ENCODE measurements around the gene CAPSL. TPM values are rescaled to one million over a fixed set of nuclear protein-coding genes. Genes with fewer than 3 reads are reported as not detected.
"Not testable (repeated sequence)": the region's sequence is repeated elsewhere in the genome, so short reads cannot be mapped to it uniquely, and the experiment has no call there.

Gene CAPSL
- polyA plus RNA-seq (2013, experiment 1 of 2) = not detected
- polyA plus RNA-seq (2013, experiment 2 of 2) = not detected

- H3K9ac ChIP-seq (ENCODE audit: low read depth, low read length) = no peak within 1 kb of the TSS
- no peaks in the 10 kb centered on the region for H3K4me1 ChIP-seq (ENCODE audit: insufficient read depth, low read length)
- 0 out of 2 replicates have a peak, but pooled peaks cover 3% of the 10 kb centered on the region for H3K27me3 ChIP-seq (ENCODE audit: insufficient read depth, low read length)
- WGBS = 66% methylated on average over 2 of the region's 2 CpGs
- no peaks in the 10 kb centered on the region for H3K9me3 ChIP-seq (ENCODE audit: insufficient read depth, low read depth, low read length)
- no peak within 1 kb of the TSS for H3K27ac ChIP-seq (ENCODE audit: low read depth, low read length)
- H3K36me3 ChIP-seq (ENCODE audit: insufficient read depth, low read length) = no peaks in the 10 kb centered on the region
- H3K4me3 ChIP-seq (ENCODE audit: low read length) = no peak within 1 kb of the TSS
Observed at GRCh38 chr5:35938568-35939227, at the start of gene CAPSL. CAPSL (minus strand) TSS chr5:35938622; CDS start chr5:35921120, 17,502 bp downstream.

DNA sequence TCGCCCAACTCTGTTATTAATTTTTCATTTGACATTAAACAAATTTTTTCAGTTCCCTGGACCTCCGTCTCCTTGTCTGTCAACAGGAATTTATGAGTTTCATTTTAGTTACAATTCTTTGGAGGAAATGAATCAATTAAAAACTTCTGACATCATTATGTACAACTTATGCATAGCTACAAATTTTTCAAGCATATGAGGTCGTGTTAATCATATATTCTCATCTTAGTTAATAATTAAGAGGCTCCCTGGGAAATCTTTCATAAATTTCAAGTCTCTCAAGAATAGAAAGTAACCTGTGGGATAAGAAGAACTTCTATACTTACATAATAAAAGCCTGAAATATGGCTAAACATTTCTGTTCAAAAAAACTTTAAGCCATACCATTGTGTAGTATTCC is 49.4 kb upstream of the CAPSL start:
- Histone ChIP-seq H3K27me3 (ENCODE audit: insufficient read depth, low read length) (peaks cover 26% of the 10 kb centered on the region), H3K9me3 (ENCODE audit: insufficient read depth, low read depth, low read length) (peaks cover 7% of the 10 kb centered on the region), H3K27ac (ENCODE audit: low read depth, low read length) (no peak overlapping the region), H3K36me3 (ENCODE audit: insufficient read depth, low read length) (no peaks in the 10 kb centered on the region), H3K4me1 (ENCODE audit: insufficient read depth, low read length) (no peaks in the 10 kb centered on the region), H3K4me3 (ENCODE audit: low read length) (no peak overlapping the region), H3K9ac (ENCODE audit: low read depth, low read length) (no peak overlapping the region)
- WGBS = 60% methylated on average over 1 of the region's 3 CpGs

DNA sequence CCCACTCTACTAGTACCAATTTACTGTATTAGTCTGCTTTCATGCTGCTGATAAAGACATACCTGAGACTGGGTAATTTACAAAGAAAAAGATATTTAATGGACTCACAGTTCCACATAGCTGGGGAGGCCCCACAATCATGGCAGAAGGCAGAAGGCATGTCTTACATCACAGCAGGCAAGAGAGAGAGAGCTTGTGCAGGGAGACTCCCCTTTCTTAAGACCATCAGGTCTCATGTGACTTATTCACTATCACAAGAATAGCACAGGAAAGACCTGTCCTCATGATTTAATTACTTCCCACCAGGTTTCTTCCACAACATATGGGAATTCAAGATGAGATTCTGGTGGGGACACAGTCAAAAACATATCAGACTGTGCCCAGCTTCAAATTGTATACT is 41.3 kb upstream of the CAPSL start:
- H3K9ac ChIP-seq (ENCODE audit: low read depth, low read length) = no peak overlapping the region
- no peaks in the 10 kb centered on the region for H3K4me1 ChIP-seq (ENCODE audit: insufficient read depth, low read length)
- H3K27me3 ChIP-seq (ENCODE audit: insufficient read depth, low read length) = no peaks in the 10 kb centered on the region
- no peak overlapping the region for H3K4me3 ChIP-seq (ENCODE audit: low read length)
- peaks cover 24% of the 10 kb centered on the region for H3K9me3 ChIP-seq (ENCODE audit: insufficient read depth, low read depth, low read length)
- H3K27ac ChIP-seq (ENCODE audit: low read depth, low read length) = no peak overlapping the region
- H3K36me3 ChIP-seq (ENCODE audit: insufficient read depth, low read length) = no peaks in the 10 kb centered on the region

GRCh38 chr5:35976859-35977258 is 38.4 kb upstream of the CAPSL start:
- not testable (repeated sequence) for H3K36me3 ChIP-seq (ENCODE audit: insufficient read depth, low read length); H3K9me3 ChIP-seq (ENCODE audit: insufficient read depth, low read depth, low read length); H3K4me1 ChIP-seq (ENCODE audit: insufficient read depth, low read length); H3K27ac ChIP-seq (ENCODE audit: low read depth, low read length); H3K4me3 ChIP-seq (ENCODE audit: low read length); H3K27me3 ChIP-seq (ENCODE audit: insufficient read depth, low read length); H3K9ac ChIP-seq (ENCODE audit: low read depth, low read length)
- WGBS = 64% methylated on average over 3 of the region's 3 CpGs

GRCh38 chr5:35974570-35974969 is 36.1 kb upstream of the CAPSL start:
- no peaks in the 10 kb centered on the region for H3K27me3 ChIP-seq (ENCODE audit: insufficient read depth, low read length)
- no peaks in the 10 kb centered on the region for H3K36me3 ChIP-seq (ENCODE audit: insufficient read depth, low read length)
- WGBS = 84% methylated on average over 4 of the region's 4 CpGs

GRCh38 chr5:35971878-35972210 is 33.4 kb upstream of the CAPSL start:
- no peaks in the 10 kb centered on the region for H3K36me3 ChIP-seq (ENCODE audit: insufficient read depth, low read length)
- peaks cover 4% of the 10 kb centered on the region; the same call in 1 of the 2 replicates for H3K9me3 ChIP-seq (ENCODE audit: insufficient read depth, low read depth, low read length)
- no peak overlapping the region for H3K4me3 ChIP-seq (ENCODE audit: low read length)
- WGBS = 95% methylated on average over 4 of the region's 5 CpGs
- H3K27me3 ChIP-seq (ENCODE audit: insufficient read depth, low read length) = no peaks in the 10 kb centered on the region
- no peaks in the 10 kb centered on the region for H3K4me1 ChIP-seq (ENCODE audit: insufficient read depth, low read length)
- no peak overlapping the region for H3K9ac ChIP-seq (ENCODE audit: low read depth, low read length)
- H3K27ac ChIP-seq (ENCODE audit: low read depth, low read length) = no peak overlapping the region

More at GRCh38 chr5:35974570-35974969, 36.1 kb upstream of the CAPSL start:
- no peaks in the 10 kb centered on the region for H3K4me1 ChIP-seq (ENCODE audit: insufficient read depth, low read length)
- H3K9ac ChIP-seq (ENCODE audit: low read depth, low read length) = no peak overlapping the region
- H3K4me3 ChIP-seq (ENCODE audit: low read length) = no peak overlapping the region
- no peak overlapping the region for H3K27ac ChIP-seq (ENCODE audit: low read depth, low read length)
- H3K9me3 ChIP-seq (ENCODE audit: insufficient read depth, low read depth, low read length) = peaks cover 3% of the 10 kb centered on the region; the same call in 1 of the 2 replicates

DNA sequence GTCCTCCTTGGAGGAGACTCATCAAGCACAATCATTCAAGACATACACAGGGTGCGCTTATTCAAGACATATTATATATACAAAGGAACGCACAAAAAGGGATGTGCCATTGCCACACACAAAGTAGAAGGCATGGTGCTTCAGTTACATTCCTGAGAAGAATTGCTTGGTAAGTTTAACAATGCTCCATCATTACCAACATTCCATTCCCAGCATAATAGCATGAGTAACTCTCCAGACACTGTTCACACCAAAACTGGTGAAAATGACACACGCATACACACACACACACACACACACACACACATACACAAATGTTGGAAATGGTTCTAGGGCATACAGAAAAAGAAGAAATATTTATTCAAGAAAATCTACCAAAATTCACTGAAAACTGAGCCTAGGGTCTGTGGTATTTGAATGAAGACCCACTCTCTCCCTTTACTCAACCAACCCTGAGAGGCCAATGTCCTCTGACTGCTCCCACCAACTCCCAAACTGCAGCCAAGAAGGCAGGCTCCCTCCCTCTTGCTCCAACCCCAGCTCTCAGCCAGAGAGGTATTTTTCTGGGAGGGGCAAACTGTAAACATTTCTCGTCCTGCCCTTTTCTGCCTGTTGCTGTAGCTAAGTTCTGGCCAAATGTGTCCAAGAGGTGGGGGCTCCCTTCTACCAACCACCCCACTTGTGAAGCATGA is 32.9 kb upstream of the CAPSL start:
- H3K9me3 ChIP-seq (ENCODE audit: insufficient read depth, low read depth, low read length) = peaks cover 4% of the 10 kb centered on the region; the same call in 1 of the 2 replicates
- no peaks in the 10 kb centered on the region for H3K36me3 ChIP-seq (ENCODE audit: insufficient read depth, low read length)
- no peak overlapping the region for H3K27ac ChIP-seq (ENCODE audit: low read depth, low read length)
- H3K27me3 ChIP-seq (ENCODE audit: insufficient read depth, low read length) = no peaks in the 10 kb centered on the region
- WGBS = 85% methylated on average over 4 of the region's 4 CpGs
- H3K4me1 ChIP-seq (ENCODE audit: insufficient read depth, low read length) = no peaks in the 10 kb centered on the region
- H3K9ac ChIP-seq (ENCODE audit: low read depth, low read length) = no peak overlapping the region
- no peak overlapping the region for H3K4me3 ChIP-seq (ENCODE audit: low read length)

DNA sequence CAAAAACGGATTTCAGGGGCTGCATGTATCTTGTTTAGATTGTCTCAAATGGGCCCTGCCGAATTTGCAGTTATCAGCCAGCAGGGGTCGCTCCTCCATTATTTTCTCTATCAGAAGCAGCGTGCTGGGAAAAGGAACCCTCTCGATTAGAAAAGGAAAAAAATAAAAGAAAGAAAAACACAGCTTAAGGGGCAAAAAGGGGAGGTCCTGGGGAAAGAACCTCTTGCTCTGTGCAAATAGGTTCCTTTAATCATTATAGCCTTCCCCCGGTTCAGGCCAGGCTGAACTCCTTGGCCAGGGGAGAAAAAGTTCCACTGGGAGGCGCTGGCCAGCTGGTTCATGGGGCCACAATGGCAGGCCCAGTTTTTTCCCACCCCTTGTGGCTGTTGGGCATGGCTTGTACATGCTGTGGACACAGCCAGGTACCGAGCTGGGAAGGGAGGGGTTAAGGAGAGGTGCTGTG is 25.0 kb upstream of the CAPSL start:
- WGBS = 44% methylated on average over 6 of the region's 8 CpGs
- H3K9ac ChIP-seq (ENCODE audit: low read depth, low read length) = no peak overlapping the region
- peaks cover 10% of the 10 kb centered on the region for H3K9me3 ChIP-seq (ENCODE audit: insufficient read depth, low read depth, low read length)
- H3K36me3 ChIP-seq (ENCODE audit: insufficient read depth, low read length) = no peaks in the 10 kb centered on the region
- H3K4me1 ChIP-seq (ENCODE audit: insufficient read depth, low read length) = no peaks in the 10 kb centered on the region
- H3K27me3 ChIP-seq (ENCODE audit: insufficient read depth, low read length) = no peaks in the 10 kb centered on the region
- no peak overlapping the region for H3K4me3 ChIP-seq (ENCODE audit: low read length)
- H3K27ac ChIP-seq (ENCODE audit: low read depth, low read length) = no peak overlapping the region

DNA sequence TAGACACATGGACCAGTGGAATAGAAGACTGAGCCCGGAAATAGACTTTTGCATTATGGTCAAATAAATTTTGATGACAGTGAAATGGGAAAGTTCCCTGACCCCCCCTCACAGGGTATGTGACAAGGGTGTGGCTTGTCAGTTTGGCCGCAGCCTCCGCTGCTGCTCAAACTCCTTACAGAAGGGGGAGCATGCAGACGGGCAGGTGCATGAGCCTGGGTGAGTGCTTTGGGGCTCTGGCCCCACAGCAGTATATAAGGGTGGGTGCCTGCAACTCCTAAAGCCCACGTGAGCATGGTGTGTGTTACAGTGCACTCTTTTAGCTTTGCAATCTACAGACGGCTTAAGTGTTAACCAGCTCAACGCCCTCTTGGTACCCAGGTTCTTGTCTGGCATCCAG is 21.9 kb upstream of the CAPSL start:
- Histone ChIP-seq H3K27me3 (ENCODE audit: insufficient read depth, low read length) (no peaks in the 10 kb centered on the region), H3K36me3 (ENCODE audit: insufficient read depth, low read length) (no peaks in the 10 kb centered on the region), H3K9ac (ENCODE audit: low read depth, low read length) (no peak overlapping the region), H3K4me3 (ENCODE audit: low read length) (no peak overlapping the region), H3K9me3 (ENCODE audit: insufficient read depth, low read depth, low read length) (peaks cover 10% of the 10 kb centered on the region), H3K27ac (ENCODE audit: low read depth, low read length) (no peak overlapping the region), H3K4me1 (ENCODE audit: insufficient read depth, low read length) (no peaks in the 10 kb centered on the region)
- WGBS = 61% methylated on average over 6 of the region's 7 CpGs

DNA sequence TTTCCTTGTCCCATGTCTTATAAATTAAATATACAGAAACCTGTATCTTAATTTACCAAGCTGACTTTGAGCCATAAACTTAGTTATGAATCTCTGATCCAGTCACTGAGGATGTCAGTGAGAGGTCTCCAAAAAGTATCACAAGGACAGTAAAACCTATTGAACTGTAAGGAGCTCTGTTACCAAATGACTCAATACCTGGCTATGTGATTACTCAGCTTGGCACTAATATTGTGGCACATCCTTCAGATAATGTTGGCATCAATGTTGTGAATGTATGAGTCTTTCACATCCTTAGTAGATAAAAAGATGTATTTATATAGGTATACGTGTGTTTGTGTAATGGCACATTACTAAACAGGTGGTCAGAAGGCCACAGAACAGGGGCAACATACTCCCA is 18.0 kb upstream of the CAPSL start:
- WGBS = 100% methylated on average over 1 of the region's 1 CpG
- no peaks in the 10 kb centered on the region for H3K4me1 ChIP-seq (ENCODE audit: insufficient read depth, low read length)
- H3K36me3 ChIP-seq (ENCODE audit: insufficient read depth, low read length) = no peaks in the 10 kb centered on the region
- peaks cover 7% of the 10 kb centered on the region; the same call in 1 of the 2 replicates for H3K27me3 ChIP-seq (ENCODE audit: insufficient read depth, low read length)
- no peak overlapping the region for H3K4me3 ChIP-seq (ENCODE audit: low read length)
- H3K9me3 ChIP-seq (ENCODE audit: insufficient read depth, low read depth, low read length) = no peaks in the 10 kb centered on the region
- no peak overlapping the region for H3K9ac ChIP-seq (ENCODE audit: low read depth, low read length)
- no peak overlapping the region for H3K27ac ChIP-seq (ENCODE audit: low read depth, low read length)

DNA sequence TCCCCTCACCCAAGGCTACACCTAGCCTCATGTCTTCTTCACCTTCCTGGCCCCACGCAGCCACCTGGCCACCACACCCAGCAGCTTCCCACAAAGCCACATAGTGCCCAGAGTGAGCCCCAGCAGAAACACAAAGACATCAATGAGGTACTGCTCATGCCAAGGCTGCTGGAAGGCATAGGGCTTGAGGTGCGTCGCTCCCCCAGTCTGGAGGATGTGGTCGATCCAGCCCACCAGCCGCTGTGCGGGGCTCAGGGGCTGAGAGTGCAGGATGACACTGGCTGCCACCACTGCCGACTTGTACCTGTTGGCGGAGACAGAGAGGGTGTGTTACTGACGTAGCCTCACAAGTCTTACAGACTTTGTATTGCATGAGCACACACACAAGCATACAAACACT is 15.8 kb upstream of the CAPSL start:
- Histone ChIP-seq H3K4me1 (ENCODE audit: insufficient read depth, low read length) (no peaks in the 10 kb centered on the region), H3K27me3 (ENCODE audit: insufficient read depth, low read length) (peaks cover 7% of the 10 kb centered on the region), H3K27ac (ENCODE audit: low read depth, low read length) (no peak overlapping the region), H3K4me3 (ENCODE audit: low read length) (no peak overlapping the region), H3K9ac (ENCODE audit: low read depth, low read length) (no peak overlapping the region), H3K36me3 (ENCODE audit: insufficient read depth, low read length) (no peaks in the 10 kb centered on the region), H3K9me3 (ENCODE audit: insufficient read depth, low read depth, low read length) (no peaks in the 10 kb centered on the region)
- WGBS = 82% methylated on average over 9 of the region's 9 CpGs
